Measurements from ENCODE around the gene PLA2G4B.
"Not testable (repeated sequence)": the region's sequence is repeated elsewhere in the genome, so short reads cannot be mapped to it uniquely, and the experiment has no call there.

Gene PLA2G4B

DNA sequence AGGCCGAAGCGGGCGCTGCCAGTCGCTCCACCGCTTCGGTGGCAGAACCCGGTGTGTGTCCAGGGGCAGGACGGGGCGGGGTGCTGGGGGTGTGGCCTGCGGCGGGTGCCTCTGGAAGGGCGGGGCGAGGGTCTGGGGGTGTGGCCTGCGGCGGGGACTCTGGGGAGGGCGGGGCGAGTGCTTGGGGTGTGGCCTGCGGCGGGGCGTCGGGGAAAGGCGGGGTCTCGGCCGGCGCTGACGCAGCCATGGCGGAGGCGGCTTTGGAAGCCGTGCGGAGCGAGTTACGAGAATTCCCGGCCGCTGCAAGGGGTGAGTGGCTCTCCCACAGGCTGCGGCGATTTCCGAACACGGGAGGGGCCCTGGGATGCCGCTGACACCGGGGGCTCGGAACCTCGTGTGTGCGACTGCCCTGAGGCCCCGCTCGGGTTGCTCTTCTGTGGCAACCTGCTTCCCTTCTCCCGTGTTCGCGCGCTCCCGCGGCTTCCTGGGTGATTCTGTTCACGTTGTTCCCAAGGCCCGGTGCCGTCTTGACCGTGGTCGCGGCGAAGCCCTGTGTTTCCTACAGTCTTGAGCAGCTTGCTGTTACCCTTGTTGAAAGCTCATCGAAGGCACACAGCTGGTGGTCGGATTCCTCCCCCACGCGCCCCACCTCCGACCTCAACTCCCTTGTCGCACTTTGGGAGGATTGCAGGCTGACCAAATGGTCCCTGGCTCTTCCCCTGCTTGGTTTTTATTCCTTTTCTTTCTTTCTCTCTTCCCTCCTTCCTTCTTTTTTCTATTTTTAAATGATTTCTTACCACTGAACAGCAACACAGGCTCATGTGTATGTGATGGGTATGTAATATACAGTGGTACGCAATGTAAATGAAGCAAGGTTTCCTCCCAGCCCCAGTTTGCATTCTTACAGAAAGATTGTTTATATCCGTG lies 10.5 kb upstream of the PLA2G4B start, which contains the start of gene JMJD7:
TSS of gene JMJD7 (plus strand) at position 213 of the 927 bp plus-strand sequence. CDS start at position 246, 33 bp downstream.
- DNase-seq, result peak; percentile 97

DNA sequence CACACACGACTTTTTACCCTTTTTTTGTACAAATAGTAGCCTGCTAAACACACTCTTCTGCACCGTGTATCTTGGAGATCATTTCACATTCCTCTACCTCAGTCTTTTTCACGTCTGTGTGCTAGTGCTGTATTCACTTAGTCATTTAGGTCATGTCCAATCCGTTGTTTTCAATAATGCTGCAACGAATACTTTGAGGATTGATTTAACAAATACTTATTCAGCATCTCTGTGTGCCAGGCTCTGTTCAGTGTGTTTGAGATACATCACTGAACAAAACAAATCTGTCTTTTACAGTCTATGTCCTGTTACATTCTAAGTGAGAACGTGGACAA lies 9.9 kb upstream of the PLA2G4B start:
- no peak for DNase-seq

DNA sequence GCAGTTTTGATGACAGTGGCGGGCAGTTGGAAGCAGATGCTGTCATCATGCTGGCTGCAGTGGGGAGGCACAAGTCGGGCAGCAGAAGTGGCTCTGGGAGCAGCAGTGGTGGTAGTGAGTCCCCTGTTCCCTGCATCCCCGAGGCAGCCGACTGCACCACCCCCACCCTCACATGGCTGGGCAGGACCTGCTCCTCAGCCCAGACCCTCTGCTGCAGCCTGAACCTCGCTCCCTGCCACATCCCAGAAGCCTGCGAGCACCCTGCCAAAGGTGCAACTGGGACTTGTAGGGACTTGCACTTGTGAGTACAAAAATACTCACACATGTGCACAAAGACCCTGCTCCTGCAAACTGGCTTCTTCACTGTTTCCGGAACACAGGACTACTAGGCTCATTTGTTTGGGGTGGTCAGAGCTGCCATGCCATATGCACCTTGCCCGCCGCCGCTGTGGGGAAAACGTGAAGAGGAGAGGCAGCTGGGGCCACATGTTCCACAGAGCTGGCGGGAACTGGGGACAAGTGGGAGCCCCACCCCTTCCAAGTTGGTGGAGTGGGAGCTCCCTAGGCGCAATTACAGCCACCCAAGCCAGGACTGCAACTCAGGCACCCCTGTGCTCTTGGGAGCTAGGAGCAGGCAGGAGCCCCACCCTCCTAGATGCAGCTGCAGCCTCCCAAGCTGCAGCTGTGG lies 8.5 kb upstream of the PLA2G4B start:
- DNase-seq, result no peak

DNA sequence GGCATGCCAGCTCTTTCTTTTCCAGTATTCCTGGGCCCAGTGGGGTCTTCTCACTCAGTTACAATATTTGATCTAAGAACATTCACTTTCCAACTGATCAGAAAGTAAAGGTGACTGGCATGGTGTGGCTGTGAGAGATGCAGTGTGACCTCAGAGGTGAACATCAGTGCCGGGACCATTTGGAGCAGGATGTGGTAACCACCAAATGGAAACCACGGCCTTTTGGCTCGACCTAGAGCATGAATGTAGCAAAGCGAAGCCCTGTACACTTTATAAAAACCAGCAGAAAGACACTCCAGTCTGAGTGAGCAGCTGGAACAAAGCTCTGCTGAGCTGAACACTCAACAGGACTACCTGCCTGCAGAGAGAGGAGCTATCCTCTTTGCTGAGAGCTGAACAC lies 7.4 kb upstream of the PLA2G4B start:
- not testable (repeated sequence) for DNase-seq

DNA sequence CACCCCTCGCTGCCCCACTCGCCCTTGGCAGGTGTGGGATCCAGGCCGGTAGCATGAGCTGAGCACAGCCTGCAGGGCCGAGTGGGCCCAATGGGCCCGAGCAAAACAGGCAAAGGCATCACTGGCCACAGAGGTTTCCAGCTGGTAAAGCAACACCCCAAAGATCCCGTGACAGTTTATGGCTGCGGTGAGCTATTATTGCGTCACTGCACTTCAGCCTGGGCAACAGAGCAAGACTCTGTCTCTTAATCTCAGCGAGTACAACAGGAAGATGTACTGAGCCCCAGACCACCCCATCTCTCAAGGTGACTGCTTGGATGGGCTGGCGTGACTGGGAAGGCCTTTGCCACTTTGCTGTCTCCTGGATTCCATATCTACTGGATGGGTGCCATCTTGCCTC lies 6.4 kb upstream of the PLA2G4B start:
- DNase-seq, result no peak

DNA sequence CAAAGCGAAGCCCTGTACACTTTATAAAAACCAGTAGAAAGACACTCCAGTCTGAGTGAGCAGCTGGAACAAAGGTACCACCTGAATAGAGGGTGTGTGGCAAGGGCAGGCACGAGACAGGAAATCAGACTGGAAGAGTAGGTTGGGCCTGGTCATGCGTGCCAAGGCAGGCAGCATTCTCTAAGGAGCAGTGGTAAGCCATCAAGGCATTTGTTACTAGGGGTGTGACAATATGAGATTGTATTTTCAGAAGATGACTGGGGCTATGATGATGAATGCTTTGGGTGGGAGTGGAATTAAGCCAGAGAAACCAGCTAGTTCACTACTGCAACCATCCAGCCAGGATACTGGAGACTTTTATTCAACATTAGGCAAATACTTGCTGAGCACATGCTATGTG lies 5.8 kb upstream of the PLA2G4B start:
- no peak for DNase-seq

DNA sequence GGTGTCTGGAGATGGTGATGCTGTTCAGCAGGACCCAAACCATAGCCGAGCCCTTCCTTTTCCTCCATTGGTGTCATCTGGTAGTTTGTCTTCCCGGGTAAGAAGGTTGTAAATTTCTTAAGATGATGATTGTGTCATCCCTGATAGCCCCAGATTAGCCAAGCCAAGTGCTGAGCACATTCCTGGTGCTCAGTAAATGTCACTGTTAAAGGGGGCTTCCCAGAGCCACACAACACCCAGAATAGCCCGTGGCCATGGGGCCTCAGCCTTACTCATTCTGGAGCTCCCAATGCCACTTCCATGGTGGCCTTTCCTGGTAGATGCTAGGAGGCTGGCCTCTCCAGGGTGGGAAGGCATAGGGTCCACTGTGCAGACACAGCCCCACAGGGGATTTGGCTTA lies 4.6 kb upstream of the PLA2G4B start:
- no peak for DNase-seq

DNA sequence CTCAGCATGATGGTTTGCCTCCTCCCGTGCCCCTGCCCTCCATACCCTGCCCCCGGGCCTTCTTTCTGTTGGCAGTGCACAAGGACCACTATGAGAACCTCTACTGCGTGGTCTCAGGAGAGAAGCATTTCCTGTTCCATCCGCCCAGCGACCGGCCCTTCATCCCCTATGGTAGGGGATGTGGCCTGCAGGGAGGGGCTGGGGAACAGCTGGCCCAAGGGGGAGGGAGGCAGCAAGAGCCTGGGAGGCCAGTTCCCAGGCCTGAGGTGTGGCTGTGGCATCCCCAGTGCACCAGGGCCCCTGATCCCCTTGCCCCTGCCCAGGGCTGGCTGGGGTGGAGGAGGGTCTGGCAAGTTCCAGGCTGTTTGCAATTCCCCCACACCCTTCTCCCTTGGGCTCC lies 2.6 kb upstream of the PLA2G4B start:
- DNase-seq, result no peak

DNA sequence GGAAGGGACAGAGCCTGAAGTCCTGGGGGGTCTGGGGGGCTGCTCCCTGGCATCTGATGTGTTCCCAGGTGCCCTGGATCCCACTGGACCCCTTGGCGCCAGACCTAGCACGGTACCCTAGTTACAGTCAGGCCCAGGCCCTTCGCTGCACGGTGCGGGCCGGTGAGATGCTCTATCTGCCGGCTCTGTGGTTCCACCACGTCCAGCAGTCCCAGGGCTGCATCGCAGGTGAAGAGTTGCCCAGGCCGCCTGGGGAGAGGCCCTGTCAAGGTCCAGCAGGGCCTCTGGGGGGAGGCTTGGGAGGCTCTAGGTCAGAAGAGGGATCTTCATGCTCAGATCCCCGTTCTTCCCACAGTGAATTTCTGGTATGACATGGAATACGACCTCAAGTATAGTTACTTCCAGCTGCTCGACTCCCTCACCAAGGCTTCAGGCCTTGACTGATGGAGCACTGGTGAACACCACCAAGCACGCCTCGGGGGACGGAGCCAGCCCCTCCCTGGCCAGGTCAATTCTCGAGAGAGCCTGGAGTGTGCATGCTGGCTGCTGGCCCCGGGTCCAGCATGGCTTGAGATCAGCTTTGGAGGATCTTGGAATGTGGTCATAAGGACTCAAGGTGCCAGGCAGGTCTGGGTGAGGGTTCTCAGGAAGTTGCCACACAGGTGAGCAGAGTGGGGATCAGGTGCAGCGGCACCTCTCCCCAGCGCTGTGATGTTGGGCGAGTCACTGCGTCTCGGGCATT lies 1.8 kb upstream of the PLA2G4B start:
- no peak for DNase-seq

DNA sequence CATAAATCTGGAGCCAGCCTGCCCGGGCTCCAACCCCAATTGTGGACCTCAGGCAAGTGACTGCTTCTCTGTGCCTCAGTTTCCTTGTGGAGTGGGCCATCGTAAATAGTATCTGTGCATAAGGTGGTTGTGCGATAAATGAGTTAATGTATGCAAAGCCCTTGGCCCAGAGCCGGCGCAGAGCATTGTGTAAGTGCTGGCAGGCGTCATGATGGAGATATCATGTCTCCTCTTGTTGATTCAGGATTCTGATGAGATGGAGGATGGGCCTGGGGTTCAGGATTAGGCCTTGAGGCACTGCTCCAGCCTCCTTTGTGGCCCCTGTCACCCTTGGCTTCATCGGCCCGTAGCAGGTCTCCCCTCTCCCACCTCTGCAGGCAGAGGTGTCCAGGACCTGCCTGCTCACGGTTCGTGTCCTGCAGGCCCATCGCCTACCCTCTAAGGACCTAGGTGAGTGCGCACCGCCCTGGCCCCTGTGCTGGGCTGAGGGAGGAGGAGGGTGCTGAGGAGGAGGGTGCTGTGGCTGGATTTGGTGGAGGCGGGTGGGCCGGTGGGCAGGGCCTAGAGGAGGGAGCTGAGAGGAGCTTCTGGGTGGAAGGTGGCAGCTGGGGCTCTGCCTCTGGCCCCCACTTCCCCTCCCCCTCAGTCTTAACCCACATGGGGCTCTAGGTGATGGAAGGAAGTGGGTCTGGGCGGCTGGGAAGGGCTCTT lies 1.3 kb downstream of the PLA2G4B start:
- DNase-seq, result no peak

DNA sequence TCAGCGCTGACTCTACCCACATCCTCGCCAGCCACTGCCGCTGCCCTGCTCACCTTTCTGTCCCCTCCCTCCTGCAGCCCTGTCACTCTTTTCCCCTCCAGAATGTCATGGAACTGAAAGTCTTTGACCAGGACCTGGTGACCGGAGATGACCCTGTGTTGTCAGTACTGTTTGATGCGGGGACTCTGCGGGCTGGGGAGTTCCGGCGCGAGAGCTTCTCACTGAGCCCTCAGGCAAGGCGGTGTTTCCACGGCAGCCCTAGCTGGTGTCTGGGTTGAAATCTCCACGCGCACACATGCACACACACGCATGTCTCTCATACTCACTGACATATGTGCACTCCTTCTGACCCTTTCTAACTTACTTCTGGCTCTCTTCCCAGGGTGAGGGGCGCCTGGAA lies 2.0 kb downstream of the PLA2G4B start:
- DNase-seq, result no peak

DNA sequence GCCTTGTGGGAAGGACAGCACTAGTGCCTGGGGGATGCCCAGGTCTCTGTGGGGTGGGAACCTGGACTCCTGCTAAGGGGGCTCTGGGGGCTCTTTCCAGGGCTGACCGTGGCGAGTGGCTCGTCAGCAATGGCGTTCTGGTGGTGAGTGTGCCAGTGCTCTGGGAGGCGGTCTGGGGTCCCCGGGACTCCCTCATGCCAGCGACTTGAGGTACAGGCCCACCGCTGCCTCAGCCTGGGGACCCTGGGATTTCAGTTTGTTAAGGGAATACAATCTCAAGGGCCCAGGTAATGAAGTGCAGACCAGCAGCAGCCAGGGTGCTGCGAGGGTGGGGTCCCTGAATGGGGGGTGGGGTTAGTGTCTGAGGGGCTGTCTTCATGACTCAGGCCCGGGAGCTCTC lies 2.5 kb downstream of the PLA2G4B start:
- DNase-seq, result no peak

DNA sequence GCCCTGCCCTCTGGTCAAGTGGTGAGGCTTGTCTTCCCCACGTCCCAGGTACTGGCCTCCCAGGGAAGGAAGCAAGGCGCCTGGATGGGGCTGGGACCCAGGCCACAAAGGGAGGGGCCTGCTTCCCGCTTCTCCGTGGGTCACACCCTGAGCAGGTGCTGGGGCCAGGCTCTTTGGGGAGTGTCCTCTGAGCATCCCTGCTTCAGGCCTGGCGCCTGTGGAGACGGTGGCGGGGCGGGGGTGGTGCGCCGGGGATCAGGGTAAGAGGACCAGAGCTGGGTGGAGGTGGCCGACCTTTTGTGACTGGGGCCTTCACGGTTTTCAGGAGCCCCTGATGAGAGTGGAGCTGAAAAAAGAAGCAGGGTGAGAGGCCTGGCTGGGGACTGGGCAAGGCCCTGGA lies 3.6 kb downstream of the PLA2G4B start:
- no peak for DNase-seq

DNA sequence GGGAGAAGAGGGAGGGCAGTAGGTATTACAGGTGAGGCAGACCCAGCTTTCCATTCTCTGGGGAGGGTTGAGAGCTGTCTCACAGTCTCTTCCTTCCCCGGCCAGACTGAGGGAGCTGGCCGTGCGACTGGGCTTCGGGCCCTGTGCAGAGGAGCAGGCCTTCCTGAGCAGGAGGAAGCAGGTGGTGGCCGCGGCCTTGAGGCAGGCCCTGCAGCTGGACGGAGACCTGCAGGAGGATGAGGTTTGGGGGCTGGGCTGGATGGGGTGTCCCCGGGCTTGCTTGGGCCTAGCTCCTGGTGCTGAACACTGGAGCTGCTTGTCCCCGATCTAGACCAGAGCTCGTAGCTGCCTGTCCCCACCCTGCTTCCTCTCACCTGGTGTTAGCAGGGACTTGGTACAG lies 4.9 kb downstream of the PLA2G4B start:
- DNase-seq, result no peak

DNA sequence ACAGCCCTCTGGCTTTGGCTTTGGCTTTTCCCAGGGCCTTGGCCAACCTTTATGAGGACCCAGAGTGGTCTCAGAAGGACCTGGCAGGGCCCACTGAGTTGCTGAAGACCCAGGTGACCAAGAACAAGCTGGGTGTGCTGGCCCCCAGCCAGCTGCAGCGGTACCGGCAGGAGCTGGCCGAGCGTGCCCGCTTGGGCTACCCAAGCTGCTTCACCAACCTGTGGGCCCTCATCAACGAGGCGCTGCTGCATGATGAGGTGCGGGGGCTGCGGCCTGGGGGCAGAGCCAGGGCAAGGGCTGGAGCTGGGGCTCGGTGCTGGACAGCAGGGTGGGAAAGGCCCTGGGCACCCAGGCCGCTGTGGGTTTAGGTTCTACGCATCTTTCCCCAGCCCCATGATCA lies 6.2 kb downstream of the PLA2G4B start:
- no peak for DNase-seq

DNA sequence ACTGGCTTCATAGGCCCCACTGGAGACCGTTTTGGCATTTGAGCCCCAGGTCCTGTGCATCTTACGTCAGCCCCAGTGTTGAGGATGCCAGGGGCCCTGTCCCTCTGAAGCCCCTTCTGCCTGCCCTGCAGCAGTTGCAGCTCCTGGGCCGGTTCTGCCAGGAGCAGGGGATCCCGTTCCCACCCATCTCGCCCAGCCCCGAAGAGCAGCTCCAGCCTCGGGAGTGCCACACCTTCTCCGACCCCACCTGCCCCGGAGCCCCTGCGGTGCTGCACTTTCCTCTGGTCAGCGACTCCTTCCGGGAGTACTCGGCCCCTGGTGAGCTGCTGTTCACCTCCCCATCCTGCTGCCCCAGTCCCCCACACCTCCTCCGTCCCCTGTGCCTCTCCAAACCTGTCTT lies 8.6 kb downstream of the PLA2G4B start:
- no peak for DNase-seq

DNA sequence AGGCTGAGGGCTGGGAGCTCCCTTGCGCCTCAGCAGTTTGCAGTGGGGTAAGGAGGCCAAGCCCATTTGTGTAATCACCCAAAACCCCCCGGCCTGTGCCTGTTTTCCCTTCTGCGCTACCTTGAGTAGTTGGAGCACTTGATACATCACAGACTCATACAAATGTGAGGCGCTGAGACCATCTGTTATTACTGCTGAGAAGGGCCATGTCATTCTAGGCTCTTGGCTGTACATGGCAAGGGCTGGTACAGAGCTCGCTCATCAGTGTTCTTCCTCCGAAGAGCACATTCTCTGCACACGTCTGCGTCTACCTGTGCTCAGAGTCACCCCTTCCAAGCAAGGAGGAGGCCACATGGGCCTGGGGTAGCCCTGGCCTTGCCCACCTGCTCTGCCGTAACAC lies 9.3 kb downstream of the PLA2G4B start:
- no peak for DNase-seq

DNA sequence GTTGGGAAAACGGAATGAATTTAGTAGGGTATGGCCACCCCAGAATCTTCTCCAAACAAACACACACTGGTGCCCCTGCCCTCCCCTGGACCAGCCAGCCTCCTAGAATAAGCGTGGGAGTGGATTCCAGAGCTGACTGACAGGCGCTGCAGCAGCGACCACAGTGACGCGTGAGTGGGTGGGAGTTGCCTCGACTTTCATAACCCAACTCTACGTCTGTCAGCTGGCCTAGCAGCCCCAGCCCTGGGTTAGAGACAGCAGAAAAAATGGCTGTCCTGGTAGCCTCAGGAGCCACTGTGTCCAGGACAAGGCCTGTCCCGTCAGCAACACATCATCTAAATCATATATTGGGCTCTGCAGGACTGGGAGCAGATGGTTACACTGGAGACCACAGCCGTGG lies 10.0 kb downstream of the PLA2G4B start:
- no peak for DNase-seq

DNA sequence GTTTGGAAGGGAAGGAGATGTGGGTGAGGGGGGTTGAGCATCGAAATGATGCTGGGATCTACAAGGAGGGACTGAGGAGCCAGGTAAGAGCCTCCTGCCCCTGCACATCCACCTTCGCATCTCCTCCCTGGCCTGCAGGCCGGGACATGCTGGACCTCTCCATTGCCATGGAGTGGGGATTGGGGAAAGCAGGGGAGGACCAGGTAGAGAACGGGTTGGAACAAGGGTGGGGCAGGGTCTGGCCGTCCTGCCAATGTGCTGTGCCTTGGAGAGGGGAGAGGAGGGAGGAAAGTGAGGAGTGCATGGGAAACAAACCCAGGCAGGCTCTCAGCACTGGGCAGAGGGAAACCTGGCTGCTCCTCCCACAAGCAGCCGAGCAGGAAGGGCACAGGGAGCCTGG lies 10.6 kb downstream of the PLA2G4B start:
- DNase-seq, result no peak

DNA sequence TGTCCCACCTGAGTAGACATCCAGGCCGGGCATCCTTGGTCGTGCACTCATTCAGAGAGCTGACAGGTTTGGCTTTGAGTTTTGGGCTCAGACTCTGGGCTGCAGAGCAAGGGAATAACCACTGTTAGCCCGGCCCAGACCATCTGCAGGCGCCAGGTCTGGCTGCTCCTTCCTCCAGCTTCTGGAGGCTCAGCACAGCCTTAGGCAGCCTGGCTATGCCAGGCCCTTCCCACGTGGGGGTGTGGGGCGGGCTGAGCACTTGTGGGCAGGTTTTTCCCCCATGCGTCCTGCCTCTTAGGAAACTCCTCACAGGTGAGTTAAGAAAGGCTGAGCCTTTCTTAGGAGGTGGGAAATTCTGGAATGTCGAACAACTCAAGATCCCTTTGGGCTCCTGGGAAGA lies 11.2 kb downstream of the PLA2G4B start:
- DNase-seq, result no peak

DNA sequence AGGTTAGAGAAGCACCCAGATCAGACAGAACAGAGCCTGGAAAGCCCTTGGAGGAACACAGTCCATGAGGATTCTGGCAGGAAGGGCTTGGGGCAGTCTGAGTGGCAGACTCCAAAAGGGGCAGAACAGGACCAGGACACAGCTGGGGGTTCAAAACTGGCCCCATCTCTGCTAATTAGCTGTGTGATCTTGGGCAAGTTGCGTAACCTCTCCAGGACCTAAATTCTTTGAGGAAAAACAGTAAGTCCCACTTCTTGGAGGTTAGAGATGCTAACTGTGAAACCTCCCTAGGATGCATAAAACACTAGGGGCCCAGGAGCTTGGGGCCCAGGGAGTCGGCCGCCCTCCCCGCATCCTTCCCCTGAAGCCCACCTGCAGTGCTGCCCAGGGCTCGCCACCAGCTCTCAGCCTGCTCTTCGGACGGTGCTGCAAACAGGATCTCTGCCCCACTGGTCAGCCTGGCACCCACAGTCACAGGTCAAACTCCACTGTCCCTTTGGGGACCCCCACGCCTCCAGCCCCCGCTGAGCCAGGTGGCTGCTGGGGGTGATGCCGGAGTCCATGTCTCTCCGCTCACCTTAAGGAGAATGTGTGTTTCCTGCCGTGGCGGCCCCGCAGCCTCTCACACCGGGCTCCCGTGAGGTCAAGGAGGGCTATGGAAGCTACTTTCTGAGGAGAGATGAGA lies 12.0 kb downstream of the PLA2G4B start:
- DNase-seq, result no peak

DNA sequence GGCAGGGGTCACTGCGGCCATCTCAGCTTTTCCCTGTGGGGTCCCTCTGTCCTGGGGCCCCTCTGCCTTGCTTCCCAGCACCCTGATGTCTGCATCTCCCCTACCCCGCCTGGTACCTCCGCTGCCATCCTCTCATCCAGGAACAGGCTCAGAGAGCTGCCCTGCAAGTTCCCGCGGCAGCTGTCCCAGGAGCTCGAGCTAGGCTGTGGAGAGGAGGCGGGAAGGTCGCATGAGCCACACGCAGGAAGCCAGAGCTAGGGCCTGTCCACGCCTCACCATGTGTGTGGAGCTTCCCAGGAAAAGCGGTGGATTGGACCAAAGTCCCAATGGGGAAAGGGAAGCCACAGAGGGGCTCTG lies 12.5 kb downstream of the PLA2G4B start:
- no peak for DNase-seq

Measured in femur (tissue), 1 donor.